Hepatocyte (in vitro differentiated cells): ENCODE data around the gene PRSS33. TPM values are rescaled to one million over a fixed set of nuclear protein-coding genes. Genes with fewer than 3 reads are reported as not detected.

Experiments used
- DNase-seq: peaks from one replicate; pipeline ENCODE4 v3.0.0-alpha.2; 2016; ENCODE audit warnings: low spot score
- H2AFZ ChIP-seq: fragments of 200-600 bp; sonication (generic); 2 replicates; pipeline ENCODE4 v1.6.0; 2016; ENCODE audit warnings: antibody characterized with exemption, mild to moderate bottlenecking
- H3K27ac ChIP-seq: fragments of 200-600 bp; sonication (generic); 2 replicates; pipeline ENCODE4 v1.5.1; 2016; ENCODE audit warnings: mild to moderate bottlenecking
- H3K27me3 ChIP-seq: fragments of 200-600 bp; sonication (generic); 2 replicates; pipeline ENCODE4 v1.6.1; 2016
- H3K36me3 ChIP-seq: fragments of 200-600 bp; sonication (generic); replicated peaks from 2 replicates; pipeline ENCODE4 v1.5.1; 2016; ENCODE audit warnings: low read depth; ENCODE audit not compliant: insufficient read depth
- H3K4me1 ChIP-seq: fragments of 200-600 bp; sonication (generic); 2 replicates; pipeline ENCODE4 v1.5.1; 2016; ENCODE audit warnings: mild to moderate bottlenecking, moderate library complexity; ENCODE audit not compliant: insufficient read depth
- H3K4me2 ChIP-seq: fragments of 200-600 bp; sonication (generic); 2 replicates; pipeline ENCODE4 v1.6.0; 2016
- H3K4me3 ChIP-seq: fragments of 200-600 bp; sonication (generic); 2 replicates; pipeline ENCODE4 v1.5.1; 2016; ENCODE audit warnings: mild to moderate bottlenecking
- H3K79me2 ChIP-seq: fragments of 200-600 bp; sonication (generic); 2 replicates; pipeline ENCODE4 v1.6.0; 2017; ENCODE audit warnings: mild to moderate bottlenecking
- H3K9me2 ChIP-seq: fragments of 200-600 bp; sonication (generic); replicated peaks from 2 replicates; pipeline ENCODE4 v1.6.0; 2017; ENCODE audit warnings: mild to moderate bottlenecking; ENCODE audit not compliant: insufficient read depth
- H3K9me3 ChIP-seq: fragments of 200-600 bp; sonication (generic); 2 replicates; pipeline ENCODE4 v1.5.1; 2016; ENCODE audit warnings: low read depth, mild to moderate bottlenecking
- H4K20me1 ChIP-seq: fragments of 200-600 bp; sonication (generic); 2 replicates; pipeline ENCODE4 v1.6.0; 2016; ENCODE audit warnings: mild to moderate bottlenecking; ENCODE audit not compliant: insufficient read depth, poor library complexity, severe bottlenecking
- CTCF ChIP-seq: fragments of 200-600 bp; sonication (generic); IDR thresholded peaks from 2 replicates; pipeline ENCODE4 v1.5.1; 2016; ENCODE audit warnings: antibody characterized with exemption, mild to moderate bottlenecking; ENCODE audit not compliant: poor library complexity
- EZH2 ChIP-seq: fragments of 200-600 bp; sonication (generic); IDR thresholded peaks from 2 replicates; pipeline ENCODE4 v1.6.1; 2016; ENCODE audit warnings: antibody characterized with exemption, mild to moderate bottlenecking, borderline replicate concordance
- EZH2phosphoT487 ChIP-seq: fragments of 200-600 bp; sonication (generic); IDR thresholded peaks from one replicate; pipeline ENCODE4 v1.6.1; 2018; ENCODE audit warnings: antibody characterized with exemption, mild to moderate bottlenecking, low read depth, moderate library complexity; ENCODE audit not compliant: unreplicated experiment, severe bottlenecking
- WGBS: methylation state at CpG from one replicate; pipeline ENCODE4 v1.1.6; 2016; ENCODE audit warnings: low lambda C conversion rate; ENCODE audit errors: missing lambda C conversion rate; 5-methylcytosine and 5-hydroxymethylcytosine counted together
- polyA plus RNA-seq: library from polyadenylated mRNA; unstranded; fragments of >200 nt; fragmentation: Nextera tagmentation; extraction: Ambion mirVana; gene quantifications from 2 replicates; pipeline ENCODE4 v1.2.1, GENCODE V29; 2016
- total RNA-seq: library from RNA; depleted of rRNA; stranded (reverse); fragments of >200 nt; gene quantifications from 2 replicates; pipeline ENCODE4 v1.2.3, GENCODE V29; 2014

PRSS33 gene
- total and polyA plus RNA-seq, 2 experiments from 2014 or later, result not detected

- H3K27ac ChIP-seq, result no peak overlapping the region
- no peaks in the 10 kb centered on the region for H3K79me2 ChIP-seq
- no peak overlapping the region for H2AFZ ChIP-seq
- H4K20me1 ChIP-seq, result no peaks in the 10 kb centered on the region
- no peak overlapping the region for H3K4me2 ChIP-seq
- 74% methylated on average over 15 of the region's 15 CpGs for WGBS
- TF ChIP-seq EZH2, result no peak
- no peak overlapping the region for H3K4me3 ChIP-seq
- DNase-seq, result no peak
- no peaks in the 10 kb centered on the region for H3K9me3 ChIP-seq
- no peaks in the 10 kb centered on the region for H3K9me2 ChIP-seq
- no peaks in the 10 kb centered on the region for H3K36me3 ChIP-seq
- no peaks in the 10 kb centered on the region for H3K27me3 ChIP-seq
- H3K4me1 ChIP-seq, result peaks cover 6% of the 10 kb centered on the region
Measured at GRCh38 chr16:2811703-2812471, 24.5 kb upstream of the PRSS33 start.

GRCh38 chr16:2810651-2811050, 23.3 kb upstream of the PRSS33 start:
- Histone ChIP-seq H3K4me2 (no peak overlapping the region), H3K9me3 (no peaks in the 10 kb centered on the region), H2AFZ (no peak overlapping the region), H3K4me3 (no peak overlapping the region), H3K36me3 (no peaks in the 10 kb centered on the region), H4K20me1 (no peaks in the 10 kb centered on the region), H3K79me2 (no peaks in the 10 kb centered on the region), H3K27ac (no peak overlapping the region), H3K4me1 (peaks cover 4% of the 10 kb centered on the region), H3K27me3 (no peaks in the 10 kb centered on the region), H3K9me2 (no peaks in the 10 kb centered on the region)
- no peak for DNase-seq
- WGBS, result 92% methylated on average over 6 of the region's 6 CpGs
- TF ChIP-seq CTCF, result no peak
- TF ChIP-seq EZH2phosphoT487, result no peak
- TF ChIP-seq EZH2, result no peak

GRCh38 chr16:2809149-2809760, 21.9 kb upstream of the PRSS33 start:
- no peak overlapping the region for H3K4me2 ChIP-seq
- 75% methylated on average over 3 of the region's 3 CpGs for WGBS
- TF ChIP-seq CTCF, result no peak
- no peak for TF ChIP-seq EZH2
- no peak for TF ChIP-seq EZH2phosphoT487
- H3K36me3 ChIP-seq, result no peaks in the 10 kb centered on the region
- H3K9me3 ChIP-seq, result no peaks in the 10 kb centered on the region
- H2AFZ ChIP-seq, result no peak overlapping the region
- no peak for DNase-seq
- no peaks in the 10 kb centered on the region for H3K79me2 ChIP-seq
- H3K9me2 ChIP-seq, result no peaks in the 10 kb centered on the region
- H3K4me1 ChIP-seq, result no peaks in the 10 kb centered on the region
- H4K20me1 ChIP-seq, result no peaks in the 10 kb centered on the region
- H3K27ac ChIP-seq, result no peak overlapping the region
- no peak overlapping the region for H3K4me3 ChIP-seq
- H3K27me3 ChIP-seq, result no peaks in the 10 kb centered on the region

- Histone ChIP-seq H3K4me1 (no peaks in the 10 kb centered on the region), H2AFZ (no peak overlapping the region), H3K9me2 (no peaks in the 10 kb centered on the region), H3K9me3 (no peaks in the 10 kb centered on the region), H3K4me3 (no peak overlapping the region), H3K27me3 (no peaks in the 10 kb centered on the region), H3K27ac (no peak overlapping the region), H3K4me2 (no peak overlapping the region), H3K79me2 (no peaks in the 10 kb centered on the region), H3K36me3 (no peaks in the 10 kb centered on the region), H4K20me1 (no peaks in the 10 kb centered on the region)
- TF ChIP-seq CTCF, result no peak
- no peak for TF ChIP-seq EZH2
- DNase-seq, result no peak
- 93% methylated on average over 7 of the region's 7 CpGs for WGBS
Measured at GRCh38 chr16:2808181-2808580, 20.8 kb upstream of the PRSS33 start.
